Keratinocyte (primary cell): Measurements from ENCODE around the gene PARD3.

ENCODE experiments used
- CTCF ChIP-seq, 3 experiments: IDR thresholded peaks in 1 of 3; conservative IDR thresholded peaks in 1 of 3; optimal IDR thresholded peaks in 1 of 3; 2 replicates in 2 of 3; 3 replicates in 1 of 3; pipeline versions ENCODE3 to v1.5.1; 2011; ENCODE audit warnings: low read length in 3 of 3, mild to moderate bottlenecking in 3 of 3, moderate library complexity in 2 of 3, control low read depth in 1 of 3, inconsistent platforms in 1 of 3; ENCODE audit not compliant: insufficient read depth in 2 of 3; ENCODE audit errors: extremely low read depth in 1 of 3
- EZH2 ChIP-seq: IDR thresholded peaks from one replicate; pipeline ENCODE4 v1.6.1; 2012; ENCODE audit warnings: inconsistent platforms, mild to moderate bottlenecking, low read length, moderate library complexity

GRCh38 chr10:34423673-34424625 is 391.1 kb downstream of the PARD3 start:
- TF ChIP-seq CTCF (optimal IDR thresholded peaks at IDR 0.05 in 1 of 3, IDR thresholded peaks at IDR 0.05 in 1 of 3, conservative IDR thresholded peaks at IDR 0.05 in 1 of 3; ENCODE audit: extremely low read depth in 1 of 3, insufficient read depth in 2 of 3, low read length in 3 of 3) (no peak), EZH2 (no peak)
